Stimulated activated CD4-positive, alpha-beta T cell treated with anti-CD3 and anti-CD28 coated beads, Interleukin-4, amount 100 ng/mL, for 1 hour (primary cell): ENCODE measurements around the gene NFIX.

Experiments used
- DNase-seq: peaks from one replicate; pipeline ENCODE4 v3.0.0-alpha.2; 2020

Gene NFIX

DNA sequence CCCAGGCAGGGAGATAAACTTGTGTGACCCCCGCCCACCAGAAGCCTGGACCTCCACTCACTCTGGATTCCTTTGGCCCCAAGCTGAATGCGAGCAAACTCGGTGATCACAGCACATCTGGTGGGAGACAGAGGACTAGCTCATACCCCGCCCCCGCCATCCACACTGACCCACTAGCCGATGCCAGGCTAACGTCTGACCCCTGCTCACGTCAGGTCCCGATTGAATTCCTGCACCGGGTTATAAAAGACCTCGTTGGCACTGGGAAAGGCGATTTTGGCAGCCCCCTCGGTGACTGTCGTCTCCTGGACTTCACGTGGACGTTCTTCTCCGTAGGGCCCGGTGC lies 120.6 kb downstream of the NFIX start:
- DNase-seq: no peak

DNA sequence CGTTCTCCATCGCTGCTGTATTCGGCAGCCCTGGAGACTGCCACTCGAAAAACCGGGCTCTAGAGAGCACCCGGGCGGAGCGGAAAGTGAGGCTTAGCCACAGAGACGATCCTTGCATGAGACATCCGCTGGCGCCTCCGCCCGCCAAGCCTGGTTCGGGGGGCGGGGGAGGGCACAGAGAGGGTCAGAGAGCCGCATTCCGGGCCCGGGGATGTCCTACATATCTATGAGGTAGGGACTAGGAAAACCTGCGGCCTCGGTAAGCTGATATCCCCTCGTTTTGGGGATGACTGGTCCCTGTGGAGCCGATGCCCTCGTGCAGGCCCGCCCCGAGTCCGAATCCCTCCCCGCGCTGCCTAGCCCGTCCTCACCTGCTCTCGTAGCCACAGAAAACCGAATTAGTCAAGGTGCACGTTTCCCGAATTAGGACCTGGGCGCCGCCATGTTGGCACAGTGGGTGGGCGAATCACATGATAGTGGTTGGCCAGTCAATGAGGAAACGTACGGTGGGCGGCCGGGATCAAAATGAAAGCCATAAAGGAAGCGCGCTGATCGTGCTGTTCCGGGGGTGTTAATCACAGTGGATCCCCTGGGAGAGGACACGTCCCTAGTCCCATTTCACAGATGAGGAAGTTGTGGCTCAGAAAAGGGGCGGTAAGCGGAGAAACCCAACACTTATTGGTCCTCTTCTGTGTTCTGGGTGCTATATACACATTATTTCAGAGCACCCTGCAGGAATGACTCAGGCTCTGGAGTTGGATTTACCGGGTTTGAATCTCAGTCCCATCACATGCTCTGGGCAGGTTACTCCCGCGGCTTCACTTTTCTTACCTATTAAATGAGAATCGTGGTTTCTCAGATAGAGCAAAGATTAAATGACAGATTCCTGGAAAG lies 121.3 kb downstream of the NFIX start, which contains the start of gene TRMT1:
Gene TRMT1, minus strand, starts transcription at position 459 of the 894 bp plus-strand sequence. Its CDS starts 341 bp downstream, at position 118.
- peak; percentile 94 for DNase-seq

DNA sequence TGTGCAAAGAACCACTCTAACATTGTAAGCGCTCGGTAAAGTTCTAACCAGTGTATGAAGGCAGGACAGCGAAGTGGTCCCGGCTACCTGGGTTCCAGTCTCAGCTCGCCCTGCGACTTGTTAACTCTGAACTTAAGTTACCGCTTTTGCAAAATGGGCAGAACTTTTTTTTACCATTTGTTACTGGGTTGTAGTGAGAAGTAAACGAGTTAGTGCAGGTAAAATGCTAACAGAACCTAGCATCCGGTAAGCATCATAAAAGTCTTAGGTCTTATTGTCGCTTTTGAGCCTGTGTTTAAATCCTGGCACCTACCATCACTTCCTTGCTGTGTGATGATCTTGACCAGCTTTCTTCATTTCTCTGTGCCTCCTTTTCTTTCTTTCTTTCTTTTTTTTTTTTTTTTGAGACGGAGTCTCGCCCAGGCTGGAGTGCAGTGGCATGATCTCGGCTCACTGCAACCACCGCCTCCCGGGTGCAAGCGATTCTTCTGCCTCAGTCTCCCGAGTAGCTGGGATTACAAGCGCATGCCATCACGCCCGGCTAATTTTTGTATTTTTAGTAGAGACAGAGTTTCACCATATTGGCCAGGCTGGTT lies 122.0 kb downstream of the NFIX start:
- DNase-seq: no peak

DNA sequence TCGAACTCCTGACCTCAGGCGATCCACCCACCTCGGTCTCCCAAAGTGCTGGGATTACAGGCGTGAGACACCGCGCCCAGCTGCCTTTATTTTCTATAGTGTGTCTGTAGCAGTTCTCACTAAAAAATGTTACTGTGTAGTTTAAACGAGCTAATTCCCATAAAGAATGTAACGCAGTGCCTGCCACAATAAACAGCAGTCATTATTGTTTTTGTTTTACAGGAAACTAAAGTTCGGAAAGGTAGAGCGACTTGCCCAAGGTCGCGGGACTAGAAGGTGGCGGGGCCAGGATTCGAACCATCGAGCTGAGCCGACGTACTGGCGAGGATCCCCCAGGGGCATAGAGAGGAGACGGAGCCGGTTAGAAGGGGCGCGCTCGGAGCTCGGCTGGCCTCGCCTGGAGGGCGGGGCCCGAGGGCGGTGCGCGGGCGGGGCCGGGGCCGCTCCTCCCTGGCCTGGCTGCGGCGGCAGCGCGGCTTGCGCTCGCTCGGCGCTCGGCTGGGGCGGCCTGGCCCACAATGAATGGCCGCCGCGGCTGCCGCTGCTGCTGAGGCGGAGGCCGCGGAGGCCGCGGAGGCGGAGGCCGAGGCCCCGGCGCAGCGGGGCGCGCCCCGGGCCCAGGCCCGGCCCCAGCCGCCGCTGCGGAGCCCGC lies 122.6 kb downstream of the NFIX start, which contains the start of gene NACC1:
Gene NACC1, plus strand, starts transcription at position 493 of the 652 bp plus-strand sequence. CDS start 16,944 bp downstream, outside the sequence.
- peak; percentile 91 for DNase-seq

DNA sequence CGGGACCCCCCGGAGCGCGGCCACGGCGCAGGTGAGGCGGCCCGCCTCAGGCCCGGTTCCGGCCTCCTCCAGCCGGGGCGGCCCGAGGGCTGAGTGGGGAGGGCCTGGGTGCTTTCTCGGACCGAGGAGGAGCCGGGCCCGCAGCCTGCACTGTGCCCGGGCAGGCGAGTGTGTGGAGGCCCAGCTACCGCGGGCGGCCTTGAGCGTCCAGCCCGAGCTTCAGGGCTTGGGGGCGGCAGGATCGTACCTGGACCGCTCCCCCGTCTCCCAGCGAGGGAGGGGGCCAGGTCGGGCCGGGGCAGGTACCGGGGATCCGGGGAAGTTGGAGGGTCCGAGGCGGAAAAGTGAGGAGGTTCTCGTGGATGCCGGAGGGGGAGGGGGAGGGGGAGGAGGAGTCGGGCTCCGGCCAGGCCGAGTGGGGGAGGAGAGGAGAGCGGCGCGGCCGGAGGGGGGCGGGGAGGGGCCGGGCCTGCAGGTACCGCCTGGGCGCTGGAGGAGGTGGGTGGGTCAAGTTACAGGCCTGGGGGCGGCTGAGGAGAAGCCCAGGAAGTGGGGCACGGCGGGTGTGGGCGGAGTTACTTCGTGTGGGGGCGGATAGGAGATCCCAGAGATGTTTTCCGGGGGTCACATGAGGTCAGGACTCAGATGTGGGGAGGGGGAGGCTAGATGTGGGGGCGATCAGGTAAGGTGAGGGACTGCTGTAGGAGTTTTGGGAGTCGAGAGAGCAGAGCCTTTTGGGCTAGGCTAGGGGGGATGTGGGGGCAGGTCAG lies 123.3 kb downstream of the NFIX start:
- peak; percentile 52 for DNase-seq

DNA sequence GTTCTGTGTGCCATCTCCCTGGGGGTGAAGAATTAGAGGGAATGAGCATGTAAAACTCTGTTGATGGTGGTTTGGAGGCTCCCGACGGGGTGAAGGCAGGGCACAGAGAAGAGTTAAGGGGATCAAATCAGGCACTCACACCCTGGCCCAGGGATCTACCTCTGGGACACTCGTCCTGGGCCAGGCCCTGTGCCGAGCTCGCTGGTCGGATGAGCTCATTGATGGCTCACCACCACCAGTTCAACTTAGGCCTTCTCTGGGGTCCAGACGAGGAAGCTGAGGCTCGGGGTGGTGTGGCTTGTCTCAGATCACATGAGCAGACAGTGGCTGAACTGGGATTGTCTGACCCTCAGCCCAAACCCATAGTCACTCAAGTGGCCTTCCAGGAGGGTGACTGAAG lies 124.4 kb downstream of the NFIX start:
- no peak for DNase-seq

DNA sequence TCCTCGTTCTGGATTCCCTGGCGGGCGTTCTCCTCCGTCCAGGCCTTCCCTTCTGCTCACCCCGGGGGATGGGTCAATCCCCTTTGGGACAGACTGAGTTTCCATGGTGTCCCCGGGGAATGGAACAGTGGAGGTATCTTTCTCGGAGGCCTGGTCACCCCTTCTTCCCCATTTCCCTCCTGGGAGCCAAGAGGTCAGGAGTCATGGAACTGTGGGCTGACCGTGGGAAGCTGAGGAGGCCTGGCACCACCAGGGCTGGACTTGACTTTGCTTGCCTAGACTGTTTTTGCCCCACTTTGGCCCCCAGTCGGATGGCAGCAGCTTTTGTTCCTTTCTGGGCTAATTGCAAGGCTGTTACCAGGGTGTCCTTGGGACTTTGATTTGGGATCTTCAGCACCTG lies 124.8 kb downstream of the NFIX start:
- DNase-seq: no peak

DNA sequence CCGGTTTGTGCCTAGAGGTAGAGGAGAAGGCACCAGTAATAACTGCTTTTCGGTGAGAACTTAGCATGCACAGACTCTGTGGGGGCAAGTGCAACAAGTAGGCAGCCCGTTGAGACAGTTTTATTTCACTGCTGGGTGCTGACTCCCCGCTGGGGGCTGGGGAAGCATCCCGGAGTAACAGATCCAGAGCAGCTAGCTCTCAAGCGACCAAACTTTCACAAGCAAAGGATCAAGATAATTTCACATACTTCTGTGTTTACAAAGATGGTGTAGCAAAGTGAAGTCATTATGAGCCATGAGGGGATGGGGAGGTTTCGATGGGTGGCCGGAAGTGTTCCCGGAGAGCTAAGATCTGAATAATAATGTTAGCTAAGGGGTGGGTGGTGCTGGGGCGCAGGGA lies 125.5 kb downstream of the NFIX start:
- no peak for DNase-seq

DNA sequence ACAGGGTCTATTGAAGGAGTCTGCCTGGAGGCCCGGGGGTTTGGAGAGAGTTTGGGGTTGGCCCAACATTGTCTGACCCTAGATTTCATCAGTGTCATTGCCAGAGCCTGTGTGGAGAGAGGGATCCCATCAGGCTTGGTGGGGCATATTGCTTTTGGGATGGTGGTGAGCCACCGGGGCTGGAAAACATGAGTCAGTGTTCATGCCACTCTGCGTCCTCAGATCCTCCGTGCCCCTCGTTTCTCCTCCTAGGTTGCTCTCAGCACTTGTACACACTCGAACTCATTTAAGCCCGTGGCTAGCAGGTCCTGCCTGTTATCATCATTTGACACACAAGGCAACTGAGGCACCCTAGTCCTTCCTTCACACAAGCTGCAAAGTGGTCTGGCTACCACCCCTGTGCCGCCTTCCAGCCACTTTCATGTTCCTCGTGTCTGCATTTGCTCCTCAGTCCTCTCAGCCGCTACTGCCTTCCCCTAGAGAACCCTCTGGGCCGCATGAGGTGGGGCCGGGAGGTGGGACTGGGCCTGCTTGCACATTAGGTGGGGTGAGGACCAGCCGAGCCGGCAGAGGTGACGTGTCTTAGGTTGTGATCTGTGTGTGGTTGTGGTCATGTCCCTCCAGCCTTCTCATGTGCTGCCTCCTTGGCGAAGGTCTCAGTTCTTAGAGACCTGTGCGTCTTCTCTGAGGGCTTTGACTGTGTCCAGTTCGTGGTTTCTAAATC lies 126.4 kb downstream of the NFIX start:
- DNase-seq: no peak

DNA sequence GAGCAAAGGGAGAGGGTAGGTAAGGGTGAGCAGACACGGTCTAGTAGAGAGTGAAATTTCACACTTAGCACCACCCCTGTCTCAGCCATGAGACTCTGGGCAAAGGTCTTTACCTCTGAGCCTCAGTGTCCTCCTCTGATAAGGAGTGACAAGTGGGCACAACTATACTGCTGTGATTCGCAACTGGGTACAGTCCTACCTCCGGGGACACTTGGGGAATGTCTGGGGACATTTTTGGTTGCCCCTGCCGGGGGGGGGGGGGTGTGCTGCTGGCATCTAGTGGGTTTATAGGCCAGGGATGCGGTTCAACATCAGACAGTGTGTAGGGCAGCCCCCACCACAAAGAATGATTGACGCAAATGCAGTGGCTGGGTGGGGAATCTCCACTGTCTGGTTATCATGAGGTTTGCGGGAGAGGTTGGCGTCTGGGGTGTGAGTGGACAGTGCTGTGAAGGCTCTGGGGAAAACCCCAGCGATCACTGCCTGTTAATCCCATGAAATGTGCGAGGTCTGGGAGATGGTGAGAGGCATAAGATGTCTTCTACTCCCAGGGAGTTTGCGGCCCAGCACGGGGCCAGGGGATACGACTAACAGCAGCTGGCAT lies 127.1 kb downstream of the NFIX start:
- DNase-seq: no peak

DNA sequence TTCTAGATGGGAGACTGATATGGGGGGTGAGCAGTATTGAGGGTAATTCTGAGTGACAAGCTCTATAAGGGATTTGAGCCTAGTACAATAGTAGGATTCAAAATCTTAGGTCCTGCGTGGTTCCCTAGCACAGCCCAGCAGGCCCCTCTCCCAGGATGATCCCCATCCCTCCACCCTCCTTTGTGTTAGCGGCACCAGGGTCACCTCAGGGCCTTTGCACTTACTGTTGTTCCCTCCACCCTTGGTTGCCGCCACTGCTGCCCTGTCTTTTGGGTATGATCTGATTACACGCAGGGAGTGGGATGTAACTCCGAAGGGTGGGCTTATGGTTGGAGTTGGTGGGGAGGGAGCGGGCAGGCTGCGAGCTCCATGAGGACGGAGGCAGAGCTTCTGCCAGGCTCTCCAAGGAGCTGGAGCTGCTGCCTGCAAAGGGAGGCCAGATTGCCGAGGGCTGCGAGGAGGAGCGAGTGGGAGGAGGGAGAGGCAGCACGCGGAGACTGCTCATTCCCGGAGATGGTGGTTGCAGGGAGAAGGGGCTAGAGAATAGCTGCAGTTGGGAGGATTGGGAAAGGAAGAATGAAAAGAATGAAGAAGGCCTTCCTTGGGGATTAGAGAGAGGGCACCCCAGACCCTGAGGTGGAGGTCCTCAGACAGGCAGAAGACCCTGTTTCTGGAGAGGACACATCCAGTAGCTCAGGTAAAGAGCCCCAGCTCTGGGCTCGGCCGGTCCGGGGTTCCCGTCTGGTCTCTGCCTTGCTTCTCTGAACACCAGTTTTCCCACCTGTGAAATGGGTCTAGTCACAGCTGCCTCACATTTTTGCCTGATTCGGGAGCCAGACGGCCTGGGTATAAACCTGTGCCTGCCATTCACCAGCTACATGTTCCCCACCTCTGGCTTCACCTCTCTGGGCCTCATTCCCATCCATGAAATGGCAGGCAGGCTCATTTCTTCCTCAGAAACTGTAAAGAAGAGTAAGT lies 128.0 kb downstream of the NFIX start:
- no peak for DNase-seq

DNA sequence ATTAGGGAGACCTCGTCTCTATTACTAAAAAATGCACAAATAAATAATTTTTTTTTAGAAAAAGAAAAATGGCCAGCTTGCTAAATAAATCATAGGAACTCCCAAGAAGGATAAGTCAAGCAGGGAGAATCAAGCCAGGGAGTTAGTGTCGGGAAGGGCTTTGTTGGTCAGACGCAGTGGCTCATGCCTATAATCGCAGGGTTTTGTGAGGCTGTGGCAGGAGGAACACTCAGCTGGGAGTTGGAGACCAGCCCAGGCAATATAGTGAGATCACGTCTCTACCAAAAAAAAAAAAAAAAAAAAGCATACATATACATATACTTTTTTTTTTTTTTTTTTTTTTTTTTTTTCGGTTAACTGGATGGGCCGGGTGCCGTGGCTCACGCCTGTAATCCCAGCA lies 131.8 kb downstream of the NFIX start:
- no peak for DNase-seq

DNA sequence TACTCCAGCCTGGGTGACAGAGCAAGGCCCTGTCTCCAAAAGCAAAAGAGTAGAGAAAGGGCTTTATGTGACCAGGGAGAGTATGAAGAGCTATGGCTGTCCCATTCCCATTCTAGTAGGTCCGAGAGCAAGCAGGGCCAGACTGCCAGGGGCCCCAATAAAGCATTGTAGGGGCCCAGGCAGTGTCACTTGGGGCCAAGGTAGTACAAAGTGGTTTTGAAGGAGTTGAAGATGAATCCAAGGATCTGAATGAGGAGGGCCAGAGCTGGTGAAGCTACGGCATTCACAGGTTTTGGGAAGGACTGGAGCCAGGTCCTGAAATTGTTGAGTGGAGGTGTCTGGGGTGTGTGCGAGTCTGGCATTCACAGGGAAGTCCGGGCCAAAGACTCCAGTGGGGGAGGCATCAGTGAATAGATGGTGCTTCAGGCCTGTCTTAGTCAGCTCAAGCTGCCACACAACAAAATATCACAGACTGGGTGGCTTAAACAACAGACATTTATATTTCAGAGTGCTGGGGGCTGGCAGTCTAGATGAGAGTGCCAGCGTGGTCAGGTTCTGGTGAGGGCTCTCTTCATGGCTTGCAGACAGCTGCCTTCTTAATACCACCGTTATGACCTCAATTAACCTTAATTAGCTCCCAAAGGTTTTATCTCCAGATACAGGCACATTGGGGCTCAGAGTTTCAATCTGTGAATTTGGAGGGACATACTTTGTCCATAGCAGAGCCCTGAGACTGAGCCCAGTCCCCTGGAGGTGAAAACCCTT lies 132.7 kb downstream of the NFIX start:
- DNase-seq: no peak

DNA sequence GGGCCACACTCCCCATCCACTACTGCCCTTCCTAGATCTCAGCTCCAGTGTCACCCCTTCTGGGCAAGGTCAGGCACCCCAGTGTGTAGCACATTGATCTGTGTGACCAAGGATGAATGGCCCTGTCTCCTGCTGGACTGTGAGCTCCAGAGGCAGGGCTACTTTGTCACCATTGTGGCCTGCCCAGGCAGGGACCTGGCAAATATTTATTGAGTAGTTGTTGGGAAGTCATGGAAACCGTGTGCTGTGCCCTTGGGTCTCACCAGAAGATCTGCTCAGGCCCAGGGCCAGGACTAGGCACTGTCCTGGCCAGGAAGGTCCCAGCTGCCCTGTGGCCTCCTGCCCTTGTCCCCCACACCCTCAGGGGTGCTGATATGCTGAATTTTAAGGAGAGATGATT lies 133.3 kb downstream of the NFIX start:
- no peak for DNase-seq

DNA sequence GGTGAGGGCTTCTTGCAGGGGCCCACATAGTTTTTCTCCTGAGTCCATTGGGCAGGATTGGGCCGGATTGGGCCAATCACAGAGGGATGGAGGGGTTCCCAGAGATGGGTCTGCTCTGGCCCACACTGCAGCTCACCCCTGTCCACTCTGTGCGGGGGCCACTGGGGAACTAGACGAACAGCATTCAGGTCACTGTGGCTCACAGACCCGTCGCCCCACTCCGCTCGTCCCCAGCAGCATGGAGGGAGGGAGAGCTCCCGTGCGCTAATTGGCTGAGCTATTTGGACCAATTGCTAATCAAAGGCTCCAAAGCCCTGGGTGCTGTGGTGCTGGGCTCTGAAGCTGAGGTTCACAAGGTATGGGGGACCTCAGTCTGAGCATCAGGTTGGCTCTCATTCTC lies 134.1 kb downstream of the NFIX start:
- no peak for DNase-seq

DNA sequence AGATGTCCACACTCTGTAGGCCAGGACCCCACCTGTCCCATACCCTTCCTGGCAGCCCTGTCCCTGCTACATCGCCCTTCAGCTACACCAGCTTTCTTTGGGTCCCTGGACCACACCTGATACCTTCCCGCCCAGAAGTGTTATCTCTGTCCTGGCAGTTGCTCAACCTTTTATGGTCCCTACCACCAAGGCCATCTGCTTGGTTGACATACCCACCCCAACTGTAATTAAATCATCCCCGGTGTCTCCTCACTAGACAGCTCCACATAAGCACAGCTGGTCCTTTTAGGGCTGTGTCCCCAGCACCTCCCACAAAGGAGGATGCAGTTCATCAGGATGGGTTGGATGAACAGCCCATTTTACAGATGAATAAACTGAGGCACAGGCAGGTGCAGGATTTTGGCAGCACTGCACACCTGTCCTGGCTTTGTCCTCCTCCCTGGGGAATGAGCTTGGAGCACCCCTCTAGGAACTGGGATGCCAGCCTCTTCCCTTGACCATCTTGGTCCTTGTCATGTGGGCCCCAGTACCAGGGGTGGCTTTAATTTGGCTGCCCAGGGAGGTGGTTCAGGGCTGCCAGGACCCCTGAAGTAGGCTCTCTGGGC lies 135.7 kb downstream of the NFIX start:
- no peak for DNase-seq

DNA sequence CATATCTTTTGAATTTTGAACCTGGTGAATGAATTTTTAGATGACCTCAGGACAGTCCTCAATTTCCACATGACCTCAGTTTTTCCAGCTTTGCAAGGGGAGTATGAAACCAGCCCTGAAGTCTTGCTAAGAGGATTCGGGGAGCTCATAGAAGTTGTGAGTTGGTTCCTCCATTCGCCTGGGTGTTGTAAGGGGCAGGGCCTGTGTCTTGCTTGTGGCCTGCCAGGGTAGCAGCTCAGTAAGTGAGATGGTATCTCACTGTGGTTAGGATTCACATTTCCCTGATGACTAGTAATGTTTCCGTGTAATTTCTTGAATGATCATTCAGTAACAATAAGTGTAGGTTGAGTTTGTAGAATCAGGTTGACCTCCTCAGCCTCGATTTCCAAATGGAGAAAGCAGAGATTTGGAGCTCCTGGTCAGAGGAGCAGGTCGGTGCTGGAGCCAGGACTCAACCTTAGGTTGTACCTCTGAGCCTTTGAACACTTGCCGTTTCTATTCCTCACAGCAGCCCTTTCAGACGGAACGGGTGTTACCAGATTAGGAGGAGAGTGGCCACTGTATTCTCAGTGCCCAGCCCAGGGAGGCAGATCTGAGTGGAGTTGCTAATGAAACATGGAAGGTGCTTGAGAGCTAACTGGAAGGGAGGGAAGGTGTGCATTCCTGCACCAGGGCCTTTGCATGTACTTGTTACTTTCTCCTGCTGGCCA lies 137.4 kb downstream of the NFIX start:
- DNase-seq: peak; percentile 47

DNA sequence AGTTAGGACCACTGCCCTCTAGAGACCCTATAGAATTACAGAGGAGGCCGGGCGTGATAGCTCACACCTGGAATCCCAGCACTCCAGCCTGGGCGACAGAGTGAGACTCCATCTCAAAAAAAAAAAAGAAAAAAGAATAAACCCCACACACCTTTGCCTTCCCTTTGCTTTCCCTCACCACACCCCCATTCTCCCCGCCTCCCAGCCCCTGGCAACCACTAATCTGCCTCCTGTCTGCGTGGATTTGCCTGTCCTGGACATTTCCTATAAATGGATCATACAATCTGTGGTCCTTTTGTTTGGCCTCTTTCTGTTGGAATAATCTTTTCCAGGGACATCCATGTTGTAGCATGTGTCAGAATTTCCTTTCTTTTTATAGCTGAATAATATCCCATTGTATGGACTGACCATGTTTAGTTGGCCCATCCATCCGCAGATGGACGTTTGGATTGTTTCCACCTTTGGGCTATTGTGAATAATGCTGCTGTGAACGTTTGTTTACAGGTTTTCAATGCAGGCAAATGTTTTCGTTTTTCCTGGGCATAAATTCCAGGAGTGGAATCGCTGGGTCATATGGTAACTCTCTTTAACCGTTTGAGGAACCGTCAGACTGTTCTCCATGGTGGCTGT lies 138.1 kb downstream of the NFIX start:
- no peak for DNase-seq
